Measurements from ENCODE around the gene FAM3A. TPM values are rescaled to one million over a fixed set of nuclear protein-coding genes. Genes with fewer than 3 reads are reported as not detected.

Gene FAM3A
- polyA plus RNA-seq, 3 donors: 48.9 to 61.5 (median 49.3) TPM

- WGBS, 3 donors: 0 to 52% (median 3%) methylated on average over 18 to 35 of the region's 35 CpGs
- H3K27ac ChIP-seq (ENCODE audit: low read depth, low read length): no peak overlapping the region
Measured at GRCh38 chrX:154486052-154486395, 30.0 kb downstream of the FAM3A start.

DNA sequence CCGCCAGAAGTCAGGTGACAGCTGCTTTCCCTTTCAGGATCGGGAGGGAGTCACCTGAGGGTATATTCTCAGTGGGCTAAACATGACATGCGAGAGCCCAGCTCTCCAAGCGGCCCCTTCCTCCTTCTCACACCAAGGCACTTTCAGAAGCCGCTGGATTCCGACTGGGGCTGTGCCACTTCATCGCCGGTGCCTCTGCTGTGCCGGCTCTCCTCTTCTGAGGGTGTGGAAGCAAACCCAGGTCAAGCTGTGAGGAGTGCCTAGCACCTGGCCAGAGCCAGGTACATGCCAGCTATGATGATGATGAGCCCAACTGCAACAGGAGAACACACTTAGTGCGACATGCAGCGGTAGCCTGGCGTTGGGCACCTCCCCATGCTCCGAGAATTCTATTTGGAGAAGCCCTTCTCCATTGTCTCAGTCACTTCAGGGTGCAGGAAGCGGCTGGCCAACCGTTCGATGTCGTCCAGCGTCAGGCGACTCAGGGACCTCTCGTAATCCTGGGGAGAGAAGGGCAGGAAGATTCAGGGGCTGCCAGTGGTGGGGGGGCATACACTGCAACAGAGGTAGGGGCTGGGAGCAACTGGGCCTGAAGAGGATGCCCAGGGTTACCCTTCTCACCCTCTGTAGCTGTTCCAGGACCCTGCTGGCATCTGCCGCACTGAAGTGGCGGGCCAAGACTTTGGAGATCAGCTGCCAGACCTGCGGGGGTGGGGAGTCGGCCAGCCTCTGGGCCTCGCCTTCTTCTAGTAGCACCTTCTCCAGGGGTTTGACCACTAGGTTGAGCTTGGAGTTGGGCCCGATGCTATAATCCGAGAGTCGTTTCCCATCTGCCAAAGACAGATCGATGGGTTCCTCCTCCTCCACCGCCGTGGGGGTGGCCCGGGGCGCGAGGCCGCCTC, 30.6 kb downstream of the FAM3A start:
- WGBS, 3 donors: 44 to 64% (median 49%) methylated on average over 29 to 35 of the region's 35 CpGs
- H3K27ac ChIP-seq (ENCODE audit: low read depth, low read length): no peak overlapping the region

GRCh38 chrX:154484255-154485149, 31.5 kb downstream of the FAM3A start:
- WGBS, 3 donors: 75 to 85% (median 77%) methylated on average over 12 to 16 of the region's 16 CpGs
- H3K27ac ChIP-seq (ENCODE audit: low read depth, low read length): no peak overlapping the region

- WGBS, 3 donors: 81 to 90% (median 83%) methylated on average over 6 to 7 of the region's 7 CpGs
- no peak overlapping the region for H3K27ac ChIP-seq (ENCODE audit: low read depth, low read length)
Measured at GRCh38 chrX:154483325-154483724, 32.7 kb downstream of the FAM3A start.

GRCh38 chrX:154482786-154483185, 33.2 kb downstream of the FAM3A start:
- no peak overlapping the region for H3K27ac ChIP-seq (ENCODE audit: low read depth, low read length)
- 70 to 84% (median 82%) methylated on average over 2 to 7 of the region's 7 CpGs for WGBS, 3 donors

DNA sequence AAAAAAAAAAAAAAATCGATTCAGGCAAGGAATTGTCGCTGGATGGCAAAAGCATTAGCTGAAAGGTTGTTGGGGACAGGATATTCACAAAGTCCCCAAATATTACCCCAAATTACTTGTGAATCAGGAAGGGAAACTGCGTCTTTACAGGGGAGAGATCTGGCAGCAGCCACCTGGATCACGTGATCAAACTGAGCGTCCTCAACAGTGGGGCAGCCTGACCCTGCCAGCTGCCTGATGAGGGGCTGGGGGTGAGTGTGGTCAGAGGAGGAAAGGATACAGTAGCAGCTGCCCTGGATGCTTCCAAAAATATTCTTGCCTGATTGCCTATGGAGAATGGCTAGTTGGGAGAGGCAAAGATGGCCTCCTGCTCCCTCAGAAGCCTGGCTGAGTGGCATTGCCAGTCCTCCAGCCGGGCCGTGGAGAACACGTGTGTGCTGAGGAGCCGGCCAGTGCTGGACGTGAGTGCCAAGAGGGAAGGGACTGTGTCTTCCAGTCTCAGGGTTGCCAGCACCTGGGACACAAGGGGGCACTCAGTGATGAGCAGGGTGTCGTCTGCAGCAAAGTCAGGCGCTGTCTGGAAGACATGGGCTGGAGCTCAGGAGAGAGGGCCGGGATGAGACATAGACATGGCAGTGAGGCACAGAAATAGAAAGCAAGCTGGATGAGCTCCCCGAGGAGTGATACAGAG, 34.0 kb downstream of the FAM3A start:
- WGBS, 3 donors: 78 to 85% (median 83%) methylated on average over 14 of the region's 14 CpGs

GRCh38 chrX:154481195-154481594, 34.8 kb downstream of the FAM3A start:
- no peak overlapping the region for H3K27ac ChIP-seq (ENCODE audit: low read depth, low read length)
- 90 to 93% (median 91%) methylated on average over 4 to 5 of the region's 5 CpGs for WGBS, 3 donors

More for the DNA sequence above, 34.0 kb downstream of the FAM3A start:
- H3K27ac ChIP-seq (ENCODE audit: low read depth, low read length): no peak overlapping the region

DNA sequence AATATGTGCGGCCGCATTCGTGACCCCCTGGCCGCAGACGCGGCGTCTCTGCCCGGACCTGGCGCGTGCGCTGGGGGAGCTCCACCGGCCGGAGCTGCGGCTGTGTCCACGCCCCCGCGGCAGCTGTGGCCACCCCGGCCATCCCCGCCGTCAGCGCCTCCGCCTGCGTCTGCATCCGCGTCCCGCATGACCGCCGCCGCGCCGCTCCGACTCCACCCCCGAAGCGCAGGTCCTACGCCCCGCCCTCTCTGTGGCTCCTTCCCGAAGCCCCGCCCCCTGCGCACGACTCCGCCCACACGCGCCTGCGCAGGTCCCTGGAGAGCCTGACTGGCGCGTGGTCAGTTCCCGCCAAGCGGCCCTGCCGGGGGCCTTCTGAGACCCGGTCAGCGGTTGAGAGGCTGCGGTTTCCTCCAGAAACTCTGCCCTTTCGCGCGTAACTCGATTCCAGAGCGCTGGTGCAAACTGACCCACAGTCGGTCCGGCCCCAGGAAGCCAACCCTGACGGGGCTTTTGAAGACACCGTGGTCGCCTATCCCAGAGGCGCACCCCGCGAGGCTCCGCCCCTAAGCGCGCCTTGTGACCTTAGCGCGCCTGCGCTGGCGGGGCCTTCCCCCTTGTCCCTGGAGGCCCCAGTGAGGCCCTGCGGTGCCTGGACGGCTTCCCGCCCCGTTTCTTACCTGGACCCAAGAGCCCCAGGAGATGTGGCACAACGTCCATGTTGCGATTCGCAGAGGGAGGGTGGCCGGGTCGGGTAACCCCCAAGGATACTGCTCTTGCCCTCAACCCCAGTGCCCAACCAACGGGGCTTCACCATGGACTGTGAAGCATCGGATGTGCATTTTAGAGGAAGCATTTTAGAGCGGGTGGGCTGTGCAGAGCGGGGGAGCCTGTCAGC, 37.1 kb downstream of the FAM3A start, which contains the start of gene LAGE3:
Gene LAGE3, minus strand, starts transcription at position 554 of the 895 bp plus-strand sequence. Its CDS starts 366 bp downstream, at position 188.
- 2 to 31% (median 7%) methylated on average over 31 to 85 of the region's 85 CpGs for WGBS, 3 donors
- H3K27ac ChIP-seq (ENCODE audit: low read depth, low read length): no peak within 1 kb of the TSS

DNA sequence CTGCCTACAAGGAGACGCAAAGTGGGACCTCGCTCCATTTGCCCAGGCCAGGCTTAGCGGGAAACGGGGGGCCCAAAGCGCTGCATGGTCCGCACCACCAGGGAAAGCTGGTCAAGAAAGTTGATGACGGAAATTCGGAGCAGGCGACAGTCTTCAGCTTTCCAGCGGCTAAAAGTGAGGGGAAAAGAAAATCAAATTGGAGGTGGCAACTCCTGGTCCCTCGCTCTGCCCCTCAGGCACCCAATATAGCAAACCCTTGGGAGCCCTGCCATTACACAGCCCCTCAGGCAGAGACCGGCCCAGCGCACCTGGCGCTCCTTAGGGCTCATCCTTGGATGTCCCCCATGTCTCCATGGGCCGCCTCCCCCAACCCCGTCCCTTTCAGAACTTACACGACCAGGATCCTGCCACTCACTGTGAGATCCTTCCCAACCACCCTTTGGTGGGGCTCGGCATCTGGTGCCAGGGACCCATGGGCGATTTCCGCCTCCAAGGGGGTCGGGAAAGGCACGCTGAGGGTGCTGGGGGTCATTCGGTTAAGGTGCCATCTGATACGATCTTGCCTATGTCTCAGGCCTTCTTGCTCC, 38.0 kb downstream of the FAM3A start:
- H3K27ac ChIP-seq (ENCODE audit: low read depth, low read length): no peak overlapping the region
- WGBS, 3 donors: 55 to 72% (median 58%) methylated on average over 20 to 24 of the region's 24 CpGs

GRCh38 chrX:154476821-154477220, 39.2 kb downstream of the FAM3A start:
- WGBS, 3 donors: 83 to 95% (median 93%) methylated on average over 3 to 8 of the region's 8 CpGs
- no peak overlapping the region for H3K27ac ChIP-seq (ENCODE audit: low read depth, low read length)

DNA sequence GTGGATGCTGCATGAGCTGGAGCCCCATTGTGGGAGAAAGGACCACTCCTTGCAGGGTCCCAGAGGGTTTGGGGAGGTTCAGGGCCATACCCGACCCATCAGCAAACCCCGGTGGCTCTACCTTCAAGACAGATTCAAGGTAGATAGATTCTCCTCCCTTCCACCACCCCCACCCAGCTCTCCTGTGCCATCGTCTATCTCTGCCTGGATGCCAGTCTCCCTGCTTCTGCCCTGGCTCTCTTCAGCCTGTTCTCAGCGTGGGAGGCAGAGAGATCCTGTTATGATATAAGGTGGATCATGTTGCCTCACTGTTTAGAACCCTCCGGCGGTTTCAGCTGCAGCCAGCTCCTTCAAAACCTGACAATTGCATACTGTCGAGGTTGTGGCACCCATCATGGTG, 42.3 kb downstream of the FAM3A start:
- WGBS, 3 donors: 75 to 87% (median 83%) methylated on average over 6 to 7 of the region's 7 CpGs
- H3K27ac ChIP-seq (ENCODE audit: low read depth, low read length): no peak overlapping the region

DNA sequence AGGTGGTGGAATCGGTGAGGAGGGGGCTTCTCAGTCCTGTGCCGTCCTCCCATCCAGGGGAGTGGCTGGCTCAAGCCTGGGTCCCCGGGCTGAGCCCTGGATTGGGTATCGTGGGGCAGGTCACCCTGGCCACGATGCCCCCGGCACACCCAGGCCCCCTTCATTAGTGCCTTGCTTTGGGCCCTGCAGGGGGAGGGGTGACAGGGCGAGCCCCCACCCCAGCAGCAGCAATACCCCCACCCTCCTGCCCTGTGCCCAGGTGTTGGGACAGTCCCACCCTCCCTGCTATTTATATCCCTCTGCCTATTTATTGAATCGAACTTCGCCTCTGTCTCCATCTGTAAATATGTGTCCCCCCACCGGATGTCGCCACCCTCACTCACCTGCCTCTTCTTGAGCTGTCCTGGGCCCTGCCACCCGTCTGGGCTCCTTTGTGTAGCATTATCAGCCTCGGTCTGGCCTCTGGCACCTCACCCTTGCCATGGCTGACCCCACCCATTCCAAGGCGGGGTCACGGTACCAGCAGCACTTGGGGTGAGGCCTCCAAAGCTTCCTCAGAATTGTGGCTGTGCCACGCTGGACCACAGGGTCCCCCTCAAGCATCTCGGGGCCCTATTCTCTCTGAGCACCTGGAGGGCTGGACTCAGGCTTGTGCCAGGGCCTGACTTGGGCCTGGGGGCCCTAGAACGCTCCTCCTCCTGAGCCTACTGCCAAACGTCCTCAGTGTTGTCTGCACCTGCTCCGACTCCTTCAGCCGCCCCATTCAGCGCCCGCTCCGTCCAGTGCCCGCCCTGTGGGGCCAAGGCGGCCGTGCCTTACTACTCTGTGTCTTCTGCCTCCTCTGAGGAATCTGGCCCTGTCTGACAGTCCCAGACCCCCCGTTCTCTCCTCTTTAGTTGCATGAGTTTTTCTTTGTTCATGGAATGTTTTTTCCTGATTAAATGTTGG, 43.1 kb downstream of the FAM3A start:
- H3K27ac ChIP-seq (ENCODE audit: low read depth, low read length): no peak overlapping the region
- 71 to 81% (median 77%) methylated on average over 14 to 28 of the region's 28 CpGs for WGBS, 3 donors

DNA sequence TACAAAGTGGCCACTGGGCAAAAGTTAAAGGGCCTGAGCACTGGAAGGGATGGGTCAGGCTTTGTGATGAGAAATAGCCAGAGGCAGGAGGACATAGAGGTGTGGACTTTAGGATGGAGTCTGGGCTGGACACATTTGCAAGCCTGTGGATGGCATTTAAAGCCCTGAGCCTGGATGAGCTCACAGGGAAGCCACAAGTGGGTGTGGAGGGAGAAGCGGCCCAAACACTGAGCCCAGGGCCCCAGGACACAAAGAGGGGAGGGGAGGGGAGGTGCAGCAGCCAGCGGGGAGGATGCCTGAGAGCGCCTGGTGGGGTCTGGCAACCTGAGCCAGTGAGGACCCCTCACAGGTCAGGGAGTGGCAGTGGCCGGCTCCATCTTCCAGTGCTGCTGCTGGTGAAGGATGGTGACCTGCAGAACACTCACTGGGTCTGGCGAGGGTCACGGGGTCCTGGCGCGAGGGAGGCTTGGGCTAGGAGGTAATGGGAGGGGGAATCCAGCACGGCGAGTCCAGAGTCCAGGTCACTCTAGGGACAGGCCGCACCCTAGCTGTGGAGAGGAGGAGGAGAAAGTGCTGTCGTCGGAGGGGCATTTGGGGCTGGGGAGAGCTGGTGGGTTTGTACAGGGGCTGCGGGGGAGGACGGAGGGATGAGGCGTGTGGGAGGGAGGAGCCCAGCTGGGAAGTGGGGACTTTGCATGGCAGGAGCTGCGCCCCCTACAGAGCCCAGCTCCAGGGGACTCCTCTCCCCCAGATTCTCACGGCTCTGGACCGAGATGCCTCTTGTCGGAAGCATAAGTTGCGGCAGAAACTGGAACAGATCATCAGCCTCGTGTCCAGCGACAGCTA, 44.0 kb downstream of the FAM3A start:
- 82 to 90% (median 89%) methylated on average over 18 to 23 of the region's 23 CpGs for WGBS, 3 donors
- H3K27ac ChIP-seq (ENCODE audit: low read depth, low read length): no peak overlapping the region

DNA sequence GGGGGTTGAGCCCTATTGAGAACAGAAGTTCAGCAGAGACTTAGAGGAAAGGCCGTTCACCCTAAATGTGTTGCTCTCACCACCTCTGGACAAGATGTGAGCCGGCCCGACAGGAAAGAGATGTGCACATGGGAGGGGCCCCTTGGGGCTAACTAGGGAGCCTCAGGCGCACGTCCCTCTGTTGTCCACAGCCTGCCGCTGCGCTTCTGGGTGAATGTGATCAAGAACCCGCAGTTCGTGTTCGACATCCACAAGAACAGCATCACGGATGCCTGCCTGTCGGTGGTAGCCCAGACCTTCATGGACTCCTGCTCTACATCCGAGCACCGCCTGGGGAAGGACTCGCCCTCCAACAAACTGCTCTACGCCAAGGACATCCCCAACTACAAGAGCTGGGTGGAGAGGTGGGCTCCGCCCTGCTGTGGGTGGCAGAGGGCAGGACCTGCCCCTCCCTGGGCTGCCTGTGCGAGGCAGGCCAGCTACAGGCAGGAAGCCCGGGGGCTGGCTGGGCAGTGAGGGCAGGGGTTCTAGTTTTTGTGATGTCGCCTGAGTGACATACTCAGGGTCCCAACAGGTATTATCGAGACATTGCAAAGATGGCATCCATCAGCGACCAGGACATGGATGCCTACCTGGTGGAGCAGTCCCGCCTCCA, 45.0 kb downstream of the FAM3A start:
- 92 to 94% (median 93%) methylated on average over 12 to 23 of the region's 23 CpGs for WGBS, 3 donors
- H3K27ac ChIP-seq (ENCODE audit: low read depth, low read length): no peak overlapping the region

DNA sequence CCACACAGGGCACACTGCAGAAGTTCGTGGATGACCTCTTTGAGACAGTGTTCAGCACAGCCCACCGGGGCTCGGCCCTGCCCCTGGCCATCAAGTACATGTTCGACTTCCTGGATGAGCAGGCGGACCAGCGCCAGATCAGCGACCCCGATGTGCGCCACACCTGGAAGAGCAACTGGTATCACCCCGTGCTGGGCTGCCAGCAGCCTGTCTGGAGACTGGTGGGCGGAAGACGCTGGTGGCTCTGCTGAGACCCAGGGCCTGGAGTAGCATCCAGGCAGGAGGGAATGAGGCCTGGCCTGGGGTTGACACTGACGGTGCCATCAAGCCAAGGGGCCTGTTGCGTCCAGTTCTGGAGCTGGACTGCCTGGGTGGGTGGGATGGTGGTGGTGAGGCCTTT, 45.6 kb downstream of the FAM3A start:
- no peak overlapping the region for H3K27ac ChIP-seq (ENCODE audit: low read depth, low read length)
- WGBS, 3 donors: 86 to 94% (median 92%) methylated on average over 6 to 14 of the region's 14 CpGs
